Measurements from ENCODE around the gene CYP27C1. TPM values are rescaled to one million over a fixed set of nuclear protein-coding genes. Genes with fewer than 3 reads are reported as not detected.

The CYP27C1 gene
- total RNA-seq, 4 donors from 2014 or later = 0.40 TPM; not detected in 3

GRCh38 chr2:127197475-127198385 lies 22.4 kb downstream of the CYP27C1 start:
- Histone ChIP-seq H3K4me3 (replicated peaks in 1 of 3) (no peak overlapping the region), H3K27me3 (no peaks in the 10 kb centered on the region), H3K36me3 (no peaks in the 10 kb centered on the region), H3K4me1 (no peaks in the 10 kb centered on the region), H3K9me3 (no peaks in the 10 kb centered on the region), H3K27ac (no peak overlapping the region)
- WGBS, 2 donors = 58 to 61% methylated on average over 19 of the region's 19 CpGs
- intact Hi-C loops (cut with DNase I) = no loop called here
- DNase-seq = peak; percentile 43 to 57
- peak in 3 of 6 experiments; percentile 27 to 41 (median 32) for TF ChIP-seq CTCF (IDR thresholded peaks at IDR 0.05)
- TF ChIP-seq POLR2A (IDR thresholded peaks at IDR 0.05) = no peak

GRCh38 chr2:127196998-127197397 lies 23.1 kb downstream of the CYP27C1 start:
- no peak for DNase-seq
- Histone ChIP-seq H3K27me3 (no peaks in the 10 kb centered on the region), H3K4me3 (replicated peaks in 1 of 3) (no peak overlapping the region), H3K27ac (no peak overlapping the region), H3K36me3 (no peaks in the 10 kb centered on the region), H3K4me1 (no peaks in the 10 kb centered on the region), H3K9me3 (no peaks in the 10 kb centered on the region)
- TF ChIP-seq CTCF (IDR thresholded peaks at IDR 0.05) (no peak), POLR2A (IDR thresholded peaks at IDR 0.05) (no peak)
- intact Hi-C loops (cut with DNase I) = no loop called here
- 86% methylated on average over 4 of the region's 4 CpGs for WGBS, 2 donors

- Histone ChIP-seq H3K4me1 (no peaks in the 10 kb centered on the region), H3K36me3 (no peaks in the 10 kb centered on the region), H3K9me3 (no peaks in the 10 kb centered on the region), H3K27ac (no peak overlapping the region), H3K4me3 (replicated peaks in 1 of 3) (no peak overlapping the region), H3K27me3 (no peaks in the 10 kb centered on the region)
- DNase-seq = no peak
- WGBS, 2 donors = 98% methylated on average over 2 of the region's 2 CpGs
- intact Hi-C loops (cut with DNase I) = no loop called here
- TF ChIP-seq POLR2A (IDR thresholded peaks at IDR 0.05) (no peak), CTCF (IDR thresholded peaks at IDR 0.05) (no peak)
Observed at GRCh38 chr2:127196549-127196948, 23.6 kb downstream of the CYP27C1 start.

GRCh38 chr2:127195140-127196074 lies 24.7 kb downstream of the CYP27C1 start:
- no peak overlapping the region for H3K4me3 ChIP-seq (replicated peaks in 1 of 3)
- intact Hi-C loops (cut with DNase I) = no loop called here
- DNase-seq = no peak
- no peak overlapping the region for H3K27ac ChIP-seq
- H3K4me1 ChIP-seq = no peaks in the 10 kb centered on the region
- no peaks in the 10 kb centered on the region for H3K9me3 ChIP-seq
- no peaks in the 10 kb centered on the region for H3K27me3 ChIP-seq
- no peak for TF ChIP-seq POLR2A (IDR thresholded peaks at IDR 0.05)
- no peak for TF ChIP-seq CTCF (IDR thresholded peaks at IDR 0.05)
- no peaks in the 10 kb centered on the region for H3K36me3 ChIP-seq
- WGBS, 2 donors = 85 to 87% methylated on average over 18 of the region's 18 CpGs

Measured in thyroid gland (tissue), 4 donors.